H4 (cell line): ENCODE measurements around the gene LIPC. TPM values are rescaled to one million over a fixed set of nuclear protein-coding genes. Genes with fewer than 3 reads are reported as not detected.

Experiments used
- DNase-seq: peaks from one replicate; pipeline ENCODE4 v3.0.0-alpha.2; 2015; ENCODE audit warnings: low spot score
- total RNA-seq: library from RNA; depleted of rRNA; stranded (reverse); fragments of >200 nt; shearing (Covaris generic); gene quantifications from 2 replicates; pipeline ENCODE4 v1.2.3, GENCODE V29; 2014

Gene LIPC
- total RNA-seq, 1 experiment from 2014 or later: 0.43 TPM

GRCh38 chr15:58458076-58458475 is 26.3 kb downstream of the LIPC start:
- DNase-seq: no peak

- DNase-seq: no peak
Measured at GRCh38 chr15:58459045-58459444, 27.3 kb downstream of the LIPC start.

- DNase-seq: no peak
Measured at GRCh38 chr15:58459560-58459959, 27.8 kb downstream of the LIPC start.

GRCh38 chr15:58460116-58460790 is 28.5 kb downstream of the LIPC start:
- no peak for DNase-seq

GRCh38 chr15:58460872-58461271 is 29.1 kb downstream of the LIPC start:
- DNase-seq: no peak

- no peak for DNase-seq
Measured at GRCh38 chr15:58462547-58462946, 30.8 kb downstream of the LIPC start.

GRCh38 chr15:58462973-58463663 is 31.3 kb downstream of the LIPC start:
- DNase-seq: no peak

GRCh38 chr15:58463815-58464650 is 32.2 kb downstream of the LIPC start:
- DNase-seq: no peak

GRCh38 chr15:58465070-58465469 is 33.3 kb downstream of the LIPC start:
- DNase-seq: no peak

GRCh38 chr15:58465866-58466517 is 34.2 kb downstream of the LIPC start:
- DNase-seq: no peak

GRCh38 chr15:58466566-58466965 is 34.8 kb downstream of the LIPC start:
- no peak for DNase-seq

- DNase-seq: no peak
Measured at GRCh38 chr15:58467121-58467721, 35.4 kb downstream of the LIPC start.

- DNase-seq: no peak
Measured at GRCh38 chr15:58467722-58468423, 36.1 kb downstream of the LIPC start.

GRCh38 chr15:58469432-58470353 is 37.9 kb downstream of the LIPC start:
- peak; percentile 94 for DNase-seq

GRCh38 chr15:58471348-58471747 is 39.6 kb downstream of the LIPC start:
- no peak for DNase-seq

- DNase-seq: no peak
Measured at GRCh38 chr15:58472221-58472620, 40.4 kb downstream of the LIPC start.

- DNase-seq: peak; percentile 29
Measured at GRCh38 chr15:58472821-58473581, 41.2 kb downstream of the LIPC start.

GRCh38 chr15:58473724-58474123 is 41.9 kb downstream of the LIPC start:
- DNase-seq: peak; percentile 68

GRCh38 chr15:58474741-58475323 is 43.0 kb downstream of the LIPC start:
- no peak for DNase-seq
